A673 (cell line): Measurements from ENCODE around the gene FRK.

Source experiments
- EZH2 ChIP-seq: fragments of 200-600 bp; sonication (generic); IDR thresholded peaks from 2 replicates; pipeline ENCODE4 v1.6.1; 2017; ENCODE audit warnings: borderline replicate concordance, low read depth, mild to moderate bottlenecking, mixed read lengths, antibody characterized with exemption, low read length; ENCODE audit not compliant: poor library complexity, severe bottlenecking
- TF ChIP-seq, protein P1 (sequence below): fragments of 300-800, 200-600 bp; sonication (generic); conservative IDR thresholded peaks from 2 replicates; pipeline ENCODE4 v1.5.1; 2017; ENCODE audit warnings: low read depth, mild to moderate bottlenecking, antibody characterized with exemption, low read length, moderate library complexity, mixed read lengths

DNA sequence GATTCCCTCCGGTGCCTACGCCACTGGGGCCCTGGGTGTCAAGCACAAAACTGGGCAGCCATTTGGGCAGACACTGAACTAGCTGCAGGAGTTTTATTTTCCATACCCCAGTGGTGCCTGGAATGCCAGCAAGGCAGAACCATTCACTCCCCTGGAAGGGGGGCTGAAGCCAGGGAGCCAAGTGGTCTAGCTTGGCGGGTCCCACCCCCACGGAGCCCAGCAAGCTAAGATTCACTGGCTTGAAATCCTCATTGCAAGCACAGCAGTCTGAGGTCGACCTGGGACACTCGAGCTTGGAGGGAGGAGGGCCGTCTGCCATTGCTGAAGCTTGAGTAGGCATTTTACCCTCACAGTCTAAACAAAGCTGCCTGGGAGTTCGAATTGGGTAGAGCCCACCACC is 125.3 kb downstream of the FRK start:
- TF ChIP-seq, protein P1, sequence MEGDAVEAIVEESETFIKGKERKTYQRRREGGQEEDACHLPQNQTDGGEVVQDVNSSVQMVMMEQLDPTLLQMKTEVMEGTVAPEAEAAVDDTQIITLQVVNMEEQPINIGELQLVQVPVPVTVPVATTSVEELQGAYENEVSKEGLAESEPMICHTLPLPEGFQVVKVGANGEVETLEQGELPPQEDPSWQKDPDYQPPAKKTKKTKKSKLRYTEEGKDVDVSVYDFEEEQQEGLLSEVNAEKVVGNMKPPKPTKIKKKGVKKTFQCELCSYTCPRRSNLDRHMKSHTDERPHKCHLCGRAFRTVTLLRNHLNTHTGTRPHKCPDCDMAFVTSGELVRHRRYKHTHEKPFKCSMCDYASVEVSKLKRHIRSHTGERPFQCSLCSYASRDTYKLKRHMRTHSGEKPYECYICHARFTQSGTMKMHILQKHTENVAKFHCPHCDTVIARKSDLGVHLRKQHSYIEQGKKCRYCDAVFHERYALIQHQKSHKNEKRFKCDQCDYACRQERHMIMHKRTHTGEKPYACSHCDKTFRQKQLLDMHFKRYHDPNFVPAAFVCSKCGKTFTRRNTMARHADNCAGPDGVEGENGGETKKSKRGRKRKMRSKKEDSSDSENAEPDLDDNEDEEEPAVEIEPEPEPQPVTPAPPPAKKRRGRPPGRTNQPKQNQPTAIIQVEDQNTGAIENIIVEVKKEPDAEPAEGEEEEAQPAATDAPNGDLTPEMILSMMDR = no peak
- no peak for TF ChIP-seq EZH2
